Activated T-cell treated with anti-CD3 and anti-CD28 coated beads, Interleukin-2, amount 50 U/mL, for 48 hours (primary cell): ENCODE results near the gene TXNDC17.

ENCODE experiments used
- DNase-seq, 2 experiments: peaks; one replicate each; pipeline ENCODE4 v3.0.0-alpha.2; 2020

Gene TXNDC17

GRCh38 chr17:6666077-6666521 is 25.2 kb downstream of the TXNDC17 start:
- DNase-seq = peak; percentile 64 to 68

GRCh38 chr17:6666557-6666956 is 25.7 kb downstream of the TXNDC17 start:
- no peak for DNase-seq

- DNase-seq = no peak
Observed at GRCh38 chr17:6667516-6667915, 26.7 kb downstream of the TXNDC17 start.

- DNase-seq = no peak
Observed at GRCh38 chr17:6668219-6668618, 27.4 kb downstream of the TXNDC17 start.

GRCh38 chr17:6668727-6669425 is 28.0 kb downstream of the TXNDC17 start:
- no peak for DNase-seq

- DNase-seq = no peak
Observed at GRCh38 chr17:6669479-6670212, 28.8 kb downstream of the TXNDC17 start.

- no peak for DNase-seq
Observed at GRCh38 chr17:6670571-6670970, 29.7 kb downstream of the TXNDC17 start.

GRCh38 chr17:6670999-6671398 is 30.1 kb downstream of the TXNDC17 start:
- no peak for DNase-seq

GRCh38 chr17:6671431-6671830 is 30.6 kb downstream of the TXNDC17 start:
- no peak for DNase-seq

GRCh38 chr17:6674586-6674985 is 33.7 kb downstream of the TXNDC17 start:
- DNase-seq = no peak

- no peak for DNase-seq
Observed at GRCh38 chr17:6675201-6675825, 34.5 kb downstream of the TXNDC17 start.

GRCh38 chr17:6676802-6677157 is 35.9 kb downstream of the TXNDC17 start:
- no peak for DNase-seq

GRCh38 chr17:6677158-6677831 is 36.4 kb downstream of the TXNDC17 start:
- peak; percentile 27 to 32 for DNase-seq

GRCh38 chr17:6677946-6678345 is 37.1 kb downstream of the TXNDC17 start:
- DNase-seq = no peak

- no peak for DNase-seq
Observed at GRCh38 chr17:6679241-6679640, 38.4 kb downstream of the TXNDC17 start.

GRCh38 chr17:6681176-6681575 is 40.3 kb downstream of the TXNDC17 start:
- DNase-seq = no peak

- DNase-seq = no peak
Observed at GRCh38 chr17:6681671-6682070, 40.8 kb downstream of the TXNDC17 start.

GRCh38 chr17:6682339-6682738 is 41.5 kb downstream of the TXNDC17 start:
- no peak for DNase-seq

GRCh38 chr17:6683081-6683684 is 42.3 kb downstream of the TXNDC17 start:
- DNase-seq = no peak

GRCh38 chr17:6683730-6684459 is 43.0 kb downstream of the TXNDC17 start:
- DNase-seq = no peak

GRCh38 chr17:6684460-6684783 is 43.6 kb downstream of the TXNDC17 start:
- DNase-seq = no peak
